ENCODE results near the gene RHOJ. TPM values are rescaled to one million over a fixed set of nuclear protein-coding genes. Genes with fewer than 3 reads are reported as not detected.

RHOJ gene
- polyA plus RNA-seq, 1 donor from 2014 or later: 0.10 TPM

GRCh38 chr14:63283884-63284248 lies 79.6 kb downstream of the RHOJ start:
- no peaks in the 10 kb centered on the region for H3K79me2 ChIP-seq (replicated peaks; ENCODE audit: insufficient read depth, low read length)
- no peak overlapping the region for H3K4me2 ChIP-seq (ENCODE audit: low read length)
- H3K27me3 ChIP-seq (ENCODE audit: insufficient read depth, low read depth, low read length): no peaks in the 10 kb centered on the region
- no peaks in the 10 kb centered on the region for H3K36me3 ChIP-seq (ENCODE audit: insufficient read depth, low read length)
- no peaks in the 10 kb centered on the region for H3K9me2 ChIP-seq (ENCODE audit: insufficient read depth, low read length)
- TF ChIP-seq EZH2 (IDR thresholded peaks at IDR 0.05; ENCODE audit: borderline replicate concordance, insufficient read depth, low read length, poor library complexity, severe bottlenecking): no peak
- no peak for TF ChIP-seq SMC3 (conservative IDR thresholded peaks at IDR 0.05; ENCODE audit: poor library complexity)
- no peak for TF ChIP-seq RAD21 (conservative IDR thresholded peaks at IDR 0.05)
- no peak for TF ChIP-seq CTCF (IDR thresholded peaks at IDR 0.05; ENCODE audit: poor library complexity, severe bottlenecking)
- no peak for TF ChIP-seq MXI1 (conservative IDR thresholded peaks at IDR 0.05; ENCODE audit: poor library complexity, severe bottlenecking)
- no peak for TF ChIP-seq REST (IDR thresholded peaks at IDR 0.05; ENCODE audit: borderline replicate concordance)
- no peak overlapping the region for H3K9ac ChIP-seq (ENCODE audit: low read length)
- no peak overlapping the region for H2AFZ ChIP-seq (ENCODE audit: low read depth, low read length)
- no peak overlapping the region for H3K27ac ChIP-seq (ENCODE audit: low read length)
- H3K4me3 ChIP-seq (ENCODE audit: low read length): no peak overlapping the region
- no peaks in the 10 kb centered on the region for H3F3A ChIP-seq (ENCODE audit: insufficient read depth, low read length, poor library complexity, severe bottlenecking)
- no peaks in the 10 kb centered on the region for H3K9me3 ChIP-seq (ENCODE audit: low read length)
- no peaks in the 10 kb centered on the region for H4K20me1 ChIP-seq (ENCODE audit: insufficient read depth)

- H3K4me3 ChIP-seq (ENCODE audit: low read length): no peak overlapping the region
- no peaks in the 10 kb centered on the region for H3K9me2 ChIP-seq (ENCODE audit: insufficient read depth, low read length)
- H3F3A ChIP-seq (ENCODE audit: insufficient read depth, low read length, poor library complexity, severe bottlenecking): no peaks in the 10 kb centered on the region
- no peaks in the 10 kb centered on the region for H4K20me1 ChIP-seq (ENCODE audit: insufficient read depth)
- no peak overlapping the region for H3K27ac ChIP-seq (ENCODE audit: low read length)
- H2AFZ ChIP-seq (ENCODE audit: low read depth, low read length): no peak overlapping the region
- TF ChIP-seq RAD21 (conservative IDR thresholded peaks at IDR 0.05) (no peak), POLR2AphosphoS5 (IDR thresholded peaks at IDR 0.05) (no peak), TAF1 (IDR thresholded peaks at IDR 0.05; ENCODE audit: low read depth) (no peak), SMC3 (conservative IDR thresholded peaks at IDR 0.05; ENCODE audit: poor library complexity) (no peak), CTCF (IDR thresholded peaks at IDR 0.05; ENCODE audit: poor library complexity, severe bottlenecking) (no peak), EP300 (conservative IDR thresholded peaks at IDR 0.05; ENCODE audit: poor library complexity, severe bottlenecking) (no peak), REST (IDR thresholded peaks at IDR 0.05; ENCODE audit: borderline replicate concordance) (no peak), EZH2 (IDR thresholded peaks at IDR 0.05; ENCODE audit: borderline replicate concordance, insufficient read depth, low read length, poor library complexity, severe bottlenecking) (no peak), MXI1 (conservative IDR thresholded peaks at IDR 0.05; ENCODE audit: poor library complexity, severe bottlenecking) (no peak)
- H3K9ac ChIP-seq (ENCODE audit: low read length): no peak overlapping the region
- no peaks in the 10 kb centered on the region for H3K9me3 ChIP-seq (ENCODE audit: low read length)
- H3K79me2 ChIP-seq (replicated peaks; ENCODE audit: insufficient read depth, low read length): no peaks in the 10 kb centered on the region
- no peak overlapping the region for H3K4me2 ChIP-seq (ENCODE audit: low read length)
- H3K27me3 ChIP-seq (ENCODE audit: insufficient read depth, low read depth, low read length): no peaks in the 10 kb centered on the region
- H3K36me3 ChIP-seq (ENCODE audit: insufficient read depth, low read length): no peaks in the 10 kb centered on the region
Measured at GRCh38 chr14:63286071-63286470, 81.8 kb downstream of the RHOJ start.
